Glutamatergic neuron (in vitro differentiated cells): ENCODE data around the gene RGS9. TPM values are rescaled to one million over a fixed set of nuclear protein-coding genes. Genes with fewer than 3 reads are reported as not detected.
"Not testable (repeated sequence)": the region's sequence is repeated elsewhere in the genome, so short reads cannot be mapped to it uniquely, and the experiment has no call there.

Experiments used
- DNase-seq: peaks from one replicate; pipeline ENCODE4 v3.0.0; 2022
- H3K27ac Mint-ChIP-seq: one replicate; pipeline ENCODE4 v1.8.0; 2020; ENCODE audit warnings: mild to moderate bottlenecking, mixed read lengths, inconsistent platforms; ENCODE audit not compliant: unreplicated experiment
- H3K27me3 Mint-ChIP-seq: one replicate; pipeline ENCODE4 v1.8.0; 2020; ENCODE audit warnings: mild to moderate bottlenecking, moderate library complexity, mixed read lengths, inconsistent platforms; ENCODE audit not compliant: unreplicated experiment
- H3K36me3 Mint-ChIP-seq: one replicate; pipeline ENCODE4 v1.8.0; 2020; ENCODE audit warnings: mild to moderate bottlenecking, mixed read lengths, inconsistent platforms; ENCODE audit not compliant: unreplicated experiment
- H3K4me1 Mint-ChIP-seq: one replicate; pipeline ENCODE4 v1.8.0; 2020; ENCODE audit warnings: mild to moderate bottlenecking, low read depth, mixed read lengths, inconsistent platforms; ENCODE audit not compliant: unreplicated experiment
- H3K4me3 Mint-ChIP-seq: one replicate; pipeline ENCODE4 v1.8.0; 2020; ENCODE audit warnings: mild to moderate bottlenecking, mixed read lengths, inconsistent platforms; ENCODE audit not compliant: unreplicated experiment
- H3K9me3 Mint-ChIP-seq: one replicate; pipeline ENCODE4 v1.8.0; 2020; ENCODE audit warnings: mild to moderate bottlenecking, moderate library complexity, mixed read lengths, inconsistent platforms; ENCODE audit not compliant: unreplicated experiment
- total RNA-seq: library from RNA; stranded (reverse); fragmentation: NEBNext Ultra II Directional; extraction: Animal tissue kit (Norgen Biotek cat#: 25700); gene quantifications from one replicate; pipeline ENCODE4 v1.2.1, GENCODE V29; 2021; ENCODE audit not compliant: unreplicated experiment
- TF ChIP-seq, protein P1 (sequence below): fragments of 200-600 bp; sonication (generic); IDR thresholded peaks from one replicate; pipeline ENCODE4 v1.5.0; 2021; ENCODE audit not compliant: partially characterized antibody, unreplicated experiment

The RGS9 gene
- total RNA-seq, 1 donor from 2014 or later = 2.4 TPM

- peaks cover 1% of the 10 kb centered on the region for H3K9me3 Mint-ChIP-seq
- no peaks in the 10 kb centered on the region for H3K36me3 Mint-ChIP-seq
- TF ChIP-seq, protein P1, sequence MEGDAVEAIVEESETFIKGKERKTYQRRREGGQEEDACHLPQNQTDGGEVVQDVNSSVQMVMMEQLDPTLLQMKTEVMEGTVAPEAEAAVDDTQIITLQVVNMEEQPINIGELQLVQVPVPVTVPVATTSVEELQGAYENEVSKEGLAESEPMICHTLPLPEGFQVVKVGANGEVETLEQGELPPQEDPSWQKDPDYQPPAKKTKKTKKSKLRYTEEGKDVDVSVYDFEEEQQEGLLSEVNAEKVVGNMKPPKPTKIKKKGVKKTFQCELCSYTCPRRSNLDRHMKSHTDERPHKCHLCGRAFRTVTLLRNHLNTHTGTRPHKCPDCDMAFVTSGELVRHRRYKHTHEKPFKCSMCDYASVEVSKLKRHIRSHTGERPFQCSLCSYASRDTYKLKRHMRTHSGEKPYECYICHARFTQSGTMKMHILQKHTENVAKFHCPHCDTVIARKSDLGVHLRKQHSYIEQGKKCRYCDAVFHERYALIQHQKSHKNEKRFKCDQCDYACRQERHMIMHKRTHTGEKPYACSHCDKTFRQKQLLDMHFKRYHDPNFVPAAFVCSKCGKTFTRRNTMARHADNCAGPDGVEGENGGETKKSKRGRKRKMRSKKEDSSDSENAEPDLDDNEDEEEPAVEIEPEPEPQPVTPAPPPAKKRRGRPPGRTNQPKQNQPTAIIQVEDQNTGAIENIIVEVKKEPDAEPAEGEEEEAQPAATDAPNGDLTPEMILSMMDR = no peak
- no peak for DNase-seq
- peaks cover 2% of the 10 kb centered on the region for H3K27me3 Mint-ChIP-seq
- H3K27ac Mint-ChIP-seq = no peak overlapping the region
- H3K4me3 Mint-ChIP-seq = no peak overlapping the region
- H3K4me1 Mint-ChIP-seq = peaks cover 5% of the 10 kb centered on the region
These were observed 27.0 kb upstream of the RGS9 start for GRCh38 chr17:65109990-65110680.

DNA sequence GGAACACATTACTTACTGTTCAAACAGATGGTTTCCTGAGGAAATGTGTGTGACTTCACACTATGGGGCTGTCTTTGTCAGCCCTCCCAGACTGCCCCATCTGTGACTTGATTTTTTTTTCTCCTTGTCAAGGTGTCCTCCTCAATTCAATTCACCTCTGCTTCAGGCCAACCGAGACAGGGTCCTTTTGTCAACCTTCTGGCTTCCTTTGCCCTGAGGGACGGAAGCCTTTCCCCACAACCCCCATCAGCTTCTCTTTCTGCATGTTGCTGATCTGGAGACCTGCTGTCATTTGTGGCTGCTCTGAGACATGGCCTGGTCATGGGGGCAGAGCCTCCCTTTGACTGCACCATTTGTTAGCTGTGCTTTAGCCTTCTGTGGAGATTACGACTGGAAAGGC lies 21.3 kb upstream of the RGS9 start:
- TF ChIP-seq, protein P1 = no peak
- H3K4me1 Mint-ChIP-seq = peaks cover 8% of the 10 kb centered on the region
- DNase-seq = no peak
- peaks cover 1% of the 10 kb centered on the region for H3K27me3 Mint-ChIP-seq
- H3K4me3 Mint-ChIP-seq = peak overlapping the region; percentile 11
- no peaks in the 10 kb centered on the region for H3K36me3 Mint-ChIP-seq
- H3K27ac Mint-ChIP-seq = peak overlapping the region; percentile 96
- H3K9me3 Mint-ChIP-seq = peaks cover 3% of the 10 kb centered on the region

DNA sequence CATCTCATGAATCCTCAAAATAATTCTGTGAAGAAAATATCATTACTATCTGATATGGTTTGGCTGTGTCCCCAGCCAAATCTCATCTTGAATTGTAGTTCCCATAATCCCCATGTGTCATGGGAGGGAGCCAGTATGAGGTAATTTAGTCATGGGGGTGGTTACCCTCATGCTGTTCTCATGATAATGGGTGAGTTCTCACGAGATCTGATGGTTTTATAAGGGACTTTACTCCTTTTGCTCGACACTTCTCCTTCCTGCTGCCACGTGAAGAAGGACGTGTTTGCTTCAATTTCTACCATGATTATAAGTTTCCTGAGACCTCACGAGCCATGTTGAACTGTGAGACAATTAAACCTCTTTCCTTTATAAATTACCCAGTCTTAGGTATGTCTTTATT lies 20.7 kb upstream of the RGS9 start:
- not testable (repeated sequence) for H3K9me3 Mint-ChIP-seq, H3K4me3 Mint-ChIP-seq, H3K27me3 Mint-ChIP-seq, DNase-seq, H3K4me1 Mint-ChIP-seq, H3K36me3 Mint-ChIP-seq
- peak overlapping the region; percentile 43 for H3K27ac Mint-ChIP-seq

DNA sequence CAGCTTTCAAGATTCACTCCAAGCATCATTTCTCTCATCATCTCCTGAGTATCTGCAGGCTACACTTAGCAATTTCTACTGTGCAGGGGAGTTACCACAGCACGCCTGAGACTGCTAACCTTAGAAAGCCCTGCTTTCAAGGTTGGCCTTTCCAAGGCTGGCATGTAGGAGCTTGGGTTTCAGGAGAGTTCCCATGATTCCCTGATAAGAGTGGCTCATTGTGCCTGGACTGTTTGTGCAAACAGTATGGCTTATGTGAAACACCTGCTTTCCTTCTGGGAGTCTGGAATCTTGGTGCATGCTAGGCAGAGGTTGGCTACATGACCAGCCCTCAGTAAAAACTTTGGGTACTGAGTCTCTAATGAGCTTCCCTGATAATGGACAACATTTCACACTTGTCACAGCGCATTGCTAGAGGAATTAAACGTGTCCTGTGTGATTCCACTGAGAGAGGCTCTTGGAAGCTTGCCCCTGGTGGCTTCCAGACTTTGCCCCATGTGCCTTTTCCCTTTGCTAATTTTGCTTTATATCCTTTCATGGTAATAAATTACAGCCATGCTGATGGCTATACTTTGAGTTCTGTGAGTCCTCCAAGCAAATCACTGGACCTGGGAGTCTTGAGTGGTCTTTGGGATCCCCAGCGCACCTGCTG lies 19.7 kb upstream of the RGS9 start:
- Mint-ChIP-seq H3K36me3 (no peaks in the 10 kb centered on the region), H3K9me3 (peaks cover 3% of the 10 kb centered on the region), H3K4me1 (peaks cover 8% of the 10 kb centered on the region), H3K4me3 (no peak overlapping the region), H3K27ac (no peak overlapping the region), H3K27me3 (peaks cover 1% of the 10 kb centered on the region)
- DNase-seq = no peak
- TF ChIP-seq, protein P1 = no peak

- TF ChIP-seq, protein P1 = no peak
- Mint-ChIP-seq H3K27ac (no peak overlapping the region), H3K9me3 (peaks cover 3% of the 10 kb centered on the region), H3K27me3 (no peaks in the 10 kb centered on the region), H3K4me1 (peaks cover 4% of the 10 kb centered on the region), H3K4me3 (no peak overlapping the region), H3K36me3 (no peaks in the 10 kb centered on the region)
- no peak for DNase-seq
These were observed 15.8 kb upstream of the RGS9 start for GRCh38 chr17:65121368-65121767.
